DND-41 (cell line): ENCODE data around the gene LILRA5.

Source experiments
- ATAC-seq: fragments of 200-7000 bp; cut with Tn5 transposase; 3 replicates; pipeline ENCODE4 v1.9.1; 2021; ENCODE audit warnings: low read depth; ENCODE audit not compliant: insufficient read depth
- DNase-seq: peaks from one replicate; pipeline ENCODE4 v3.0.0-alpha.2; 2020
- H2AFZ ChIP-seq: 2 replicates; pipeline ENCODE4 v1.6.0; 2012; ENCODE audit warnings: low read depth, low read length
- H3K27ac ChIP-seq: 2 replicates; pipeline ENCODE4 v1.5.1; 2012; ENCODE audit warnings: low read length, inconsistent platforms
- H3K27me3 ChIP-seq: fragments of 200-600 bp; sonication (generic); 2 replicates; pipeline ENCODE4 v1.6.0; 2012; ENCODE audit warnings: low read length, mild to moderate bottlenecking, inconsistent platforms; ENCODE audit not compliant: insufficient read depth, poor library complexity
- H3K36me3 ChIP-seq: 2 replicates; pipeline ENCODE4 v1.5.1; 2012; ENCODE audit warnings: low read length, inconsistent platforms; ENCODE audit not compliant: insufficient read depth
- H3K4me1 ChIP-seq: 2 replicates; pipeline ENCODE4 v1.5.1; 2012; ENCODE audit warnings: mild to moderate bottlenecking, low read length; ENCODE audit not compliant: insufficient read depth
- H3K4me2 ChIP-seq: 2 replicates; pipeline ENCODE4 v1.6.0; 2012; ENCODE audit warnings: mild to moderate bottlenecking, moderate library complexity, low read length, inconsistent platforms; ENCODE audit not compliant: insufficient read depth
- H3K4me3 ChIP-seq, 2 experiments: fragments of 200-600 bp in 1 of 2; shearing (Covaris generic) in 1 of 2; 2 replicates each; pipeline ENCODE4 v1.5.1; 2012 to 2016; ENCODE audit warnings: inconsistent platforms in 2 of 2, low read length in 2 of 2, mild to moderate bottlenecking in 2 of 2, low read depth in 1 of 2, moderate library complexity in 1 of 2
- H3K79me2 ChIP-seq: 2 replicates; pipeline ENCODE4 v1.6.0; 2012; ENCODE audit warnings: low read length, inconsistent platforms; ENCODE audit not compliant: insufficient read depth
- H3K9ac ChIP-seq: 2 replicates; pipeline ENCODE4 v1.6.0; 2012; ENCODE audit warnings: low read depth, mild to moderate bottlenecking, inconsistent platforms, low read length, moderate library complexity
- H3K9me3 ChIP-seq: 2 replicates; pipeline ENCODE4 v1.5.1; 2012; ENCODE audit warnings: low read length, moderate library complexity, mild to moderate bottlenecking, inconsistent platforms; ENCODE audit not compliant: insufficient read depth, severe bottlenecking
- H4K20me1 ChIP-seq: 2 replicates; pipeline ENCODE4 v1.6.0; 2012; ENCODE audit warnings: low read length; ENCODE audit not compliant: insufficient read depth
- CTCF ChIP-seq: IDR thresholded peaks from 2 replicates; pipeline ENCODE4 v1.5.1; 2012; ENCODE audit warnings: borderline replicate concordance, low read length, moderate library complexity, mild to moderate bottlenecking; ENCODE audit not compliant: poor library complexity, severe bottlenecking; ENCODE audit errors: extremely low read depth
- EZH2 ChIP-seq: IDR thresholded peaks from 3 replicates; pipeline ENCODE4 v1.6.1; 2012; ENCODE audit warnings: borderline replicate concordance, low read depth, mild to moderate bottlenecking, moderate library complexity, low read length, inconsistent platforms; ENCODE audit not compliant: severe bottlenecking

LILRA5 gene

GRCh38 chr19:54310543-54310942, 2.4 kb downstream of the LILRA5 start:
- no peak for ATAC-seq

GRCh38 chr19:54309811-54310210, 3.2 kb downstream of the LILRA5 start:
- H3K27me3 ChIP-seq = no peaks in the 10 kb centered on the region
- H3K4me2 ChIP-seq = no peak overlapping the region

More at GRCh38 chr19:54310543-54310942, 2.4 kb downstream of the LILRA5 start:
- Histone ChIP-seq H3K27ac (no peak overlapping the region), H3K27me3 (no peaks in the 10 kb centered on the region), H3K4me2 (no peak overlapping the region), H3K36me3 (no peaks in the 10 kb centered on the region), H3K4me3 (no peak overlapping the region), H3K4me1 (no peaks in the 10 kb centered on the region), H3K79me2 (no peaks in the 10 kb centered on the region), H3K9me3 (no peaks in the 10 kb centered on the region), H3K9ac (no peak overlapping the region), H4K20me1 (no peaks in the 10 kb centered on the region), H2AFZ (no peak overlapping the region)
- no peak for DNase-seq
- TF ChIP-seq EZH2 = no peak
- no peak for TF ChIP-seq CTCF

GRCh38 chr19:54307389-54308020, 5.5 kb downstream of the LILRA5 start:
- Histone ChIP-seq H3K9ac (no peak overlapping the region), H3K4me2 (no peak overlapping the region), H3K4me3 (no peak overlapping the region), H4K20me1 (no peaks in the 10 kb centered on the region), H3K27me3 (no peaks in the 10 kb centered on the region), H3K9me3 (no peaks in the 10 kb centered on the region), H2AFZ (no peak overlapping the region), H3K27ac (no peak overlapping the region), H3K4me1 (no peaks in the 10 kb centered on the region), H3K79me2 (no peaks in the 10 kb centered on the region), H3K36me3 (no peaks in the 10 kb centered on the region)
- no peak for ATAC-seq
- TF ChIP-seq CTCF (no peak), EZH2 (no peak)
- DNase-seq = no peak

More at GRCh38 chr19:54309811-54310210, 3.2 kb downstream of the LILRA5 start:
- Histone ChIP-seq H4K20me1 (no peaks in the 10 kb centered on the region), H2AFZ (no peak overlapping the region), H3K4me3 (no peak overlapping the region), H3K4me1 (no peaks in the 10 kb centered on the region), H3K36me3 (no peaks in the 10 kb centered on the region), H3K79me2 (no peaks in the 10 kb centered on the region), H3K9me3 (no peaks in the 10 kb centered on the region), H3K9ac (no peak overlapping the region), H3K27ac (no peak overlapping the region)
- TF ChIP-seq CTCF (no peak), EZH2 (no peak)
- ATAC-seq (no peak), DNase-seq (no peak)
